Mucosa of gallbladder (tissue), 1 donor: Measurements from ENCODE around the gene HPCA. TPM values are rescaled to one million over a fixed set of nuclear protein-coding genes. Genes with fewer than 3 reads are reported as not detected.

ENCODE experiments used
- DNase-seq: peaks from one replicate; pipeline ENCODE4 v3.0.0-alpha.2; 2020; ENCODE audit warnings: low spot score
- total RNA-seq: library from RNA; stranded (reverse); gene quantifications from one replicate; pipeline ENCODE4 v1.2.1, GENCODE V29; 2021
- donor health status: DM: no; HTN: no; CAD: no.

The HPCA gene
- total RNA-seq, 1 donor from 2014 or later = 1.8 TPM

GRCh38 chr1:32934535-32934934 is 48.2 kb downstream of the HPCA start:
- no peak for DNase-seq

DNA sequence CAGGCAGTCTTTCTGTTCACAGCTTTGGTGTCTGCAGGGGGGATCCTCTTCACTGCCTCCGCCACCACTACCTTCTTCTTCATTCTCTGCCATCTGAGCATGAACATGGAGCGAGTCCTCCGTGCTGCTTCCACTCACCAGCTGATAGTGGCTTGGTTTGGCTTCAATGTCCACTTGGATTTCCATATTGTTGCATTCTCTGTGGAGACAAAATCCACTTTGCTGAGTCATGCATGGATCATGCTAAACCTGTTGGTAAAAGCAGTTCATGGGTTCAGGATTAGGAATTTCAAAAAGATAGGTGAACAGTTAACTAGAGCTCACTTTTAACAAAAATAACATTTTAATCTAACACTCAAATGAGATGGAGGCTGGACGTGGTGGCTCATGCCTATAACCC is 50.8 kb downstream of the HPCA start:
- no peak for DNase-seq

- peak; percentile 42 for DNase-seq
Observed at GRCh38 chr1:32939655-32940371, 53.5 kb downstream of the HPCA start.

DNA sequence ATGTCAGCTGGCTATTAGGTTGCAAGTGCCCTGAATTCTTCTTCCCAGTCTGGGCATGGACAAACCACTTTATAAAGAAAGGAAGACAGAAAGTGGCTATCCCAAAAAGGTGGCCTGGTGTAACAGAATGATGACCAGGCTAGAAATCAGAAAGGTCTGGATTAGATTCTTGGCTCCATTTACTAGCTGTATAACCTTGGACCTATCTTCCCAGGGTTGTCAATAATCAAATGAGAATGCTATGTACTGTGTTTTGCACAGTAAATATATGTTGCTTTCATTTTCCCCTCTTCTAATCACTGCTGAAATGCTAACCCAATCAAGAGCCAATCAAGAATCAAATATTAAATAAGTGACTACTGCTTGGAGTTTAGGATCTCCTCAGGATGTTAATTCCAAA is 57.9 kb downstream of the HPCA start:
- no peak for DNase-seq

Other genes starting within 250 kb of the HPCA start
- 29.9 TPM for gene ZBTB8OS, start 235.9 kb upstream of the HPCA start, total RNA-seq
- gene RBBP4, start 235.3 kb upstream of the HPCA start, total RNA-seq = 174 TPM
- 17.4 TPM for gene SYNC, start 183.7 kb upstream of the HPCA start, total RNA-seq
- 28.5 TPM for gene YARS1, start 69.1 kb upstream of the HPCA start, total RNA-seq
- gene S100PBP, start 68.8 kb upstream of the HPCA start, total RNA-seq = 26.9 TPM
- gene FNDC5, start 15.6 kb upstream of the HPCA start, total RNA-seq = 8.4 TPM
- gene TMEM54, start 14.9 kb downstream of the HPCA start, total RNA-seq = 372 TPM
- 31.4 TPM for gene RNF19B, start 78.3 kb downstream of the HPCA start, total RNA-seq
- gene AK2, start 150.4 kb downstream of the HPCA start, total RNA-seq = 130 TPM
- gene AZIN2, start 194.7 kb downstream of the HPCA start, total RNA-seq = 6.2 TPM